Activated CD4-positive, alpha-beta T cell treated with anti-CD3 and anti-CD28 coated beads, Interleukin-2, Interleukin-6, amounts not matched to agents 100 ng/mL and 50 ng/mL, durations not matched to agents 16 hours and 8 hours (primary cell): ENCODE results near the gene CENPM.

Experiments
- DNase-seq: peaks from one replicate; pipeline ENCODE4 v3.0.0-alpha.2; 2020

Gene CENPM

GRCh38 chr22:41892721-41893120 is 54.2 kb downstream of the CENPM start:
- DNase-seq = no peak

GRCh38 chr22:41891407-41891806 is 55.5 kb downstream of the CENPM start:
- no peak for DNase-seq
